HG03565 (cell line): ENCODE measurements around the gene NAA11.
A peak's percentile ranks its signal among the peaks of the same experiment; 100 is the strongest.

Source experiments
- ATAC-seq: cut with Tn5 transposase; IDR thresholded peaks from one replicate; pipeline ENCODE4 v1.9.1; 2021; ENCODE audit warnings: mild to moderate bottlenecking, moderate library complexity; ENCODE audit not compliant: unreplicated experiment

NAA11 gene

GRCh38 chr4:79325864-79326328, at the start of gene NAA11:
Gene NAA11 (minus strand): TSS chr4:79326061. CDS start chr4:79325877, 184 bp downstream.
- ATAC-seq: no peak

- no peak for ATAC-seq
Observed at GRCh38 chr4:79370026-79370425, 44.2 kb upstream of the NAA11 start.

GRCh38 chr4:79367096-79367495, 41.2 kb upstream of the NAA11 start:
- ATAC-seq: no peak

- ATAC-seq: no peak
Observed at GRCh38 chr4:79366422-79366821, 40.6 kb upstream of the NAA11 start.

GRCh38 chr4:79364061-79364460, 38.2 kb upstream of the NAA11 start:
- no peak for ATAC-seq

- no peak for ATAC-seq
Observed at GRCh38 chr4:79362626-79363025, 36.8 kb upstream of the NAA11 start.

GRCh38 chr4:79360006-79360405, 34.1 kb upstream of the NAA11 start:
- no peak for ATAC-seq

- ATAC-seq: no peak
Observed at GRCh38 chr4:79358438-79358837, 32.6 kb upstream of the NAA11 start.

- ATAC-seq: no peak
Observed at GRCh38 chr4:79357365-79357764, 31.5 kb upstream of the NAA11 start.

GRCh38 chr4:79353075-79353474, 27.2 kb upstream of the NAA11 start:
- ATAC-seq: no peak

- ATAC-seq: no peak
Observed at GRCh38 chr4:79348405-79348804, 22.5 kb upstream of the NAA11 start.

- ATAC-seq: no peak
Observed at GRCh38 chr4:79341893-79342653, 16.2 kb upstream of the NAA11 start.

- no peak for ATAC-seq
Observed at GRCh38 chr4:79340568-79340967, 14.7 kb upstream of the NAA11 start.

- peak; percentile 82 for ATAC-seq
Observed at GRCh38 chr4:79338148-79338547, 12.3 kb upstream of the NAA11 start.

- no peak for ATAC-seq
Observed at GRCh38 chr4:79334783-79335182, 8.9 kb upstream of the NAA11 start.

- ATAC-seq: no peak
Observed at GRCh38 chr4:79334341-79334740, 8.5 kb upstream of the NAA11 start.

GRCh38 chr4:79331126-79331876, 5.4 kb upstream of the NAA11 start:
- ATAC-seq: no peak

GRCh38 chr4:79330720-79331119, 4.9 kb upstream of the NAA11 start:
- no peak for ATAC-seq

GRCh38 chr4:79325436-79325835, 425 bp downstream of the NAA11 start:
- ATAC-seq: no peak

- ATAC-seq: no peak
Observed at GRCh38 chr4:79319975-79320374, 5.9 kb downstream of the NAA11 start.

- no peak for ATAC-seq
Observed at GRCh38 chr4:79317711-79318110, 8.2 kb downstream of the NAA11 start.

- ATAC-seq: no peak
Observed at GRCh38 chr4:79315891-79316290, 10.0 kb downstream of the NAA11 start.
